Measurements from ENCODE around the gene LPP. TPM values are rescaled to one million over a fixed set of nuclear protein-coding genes. Genes with fewer than 3 reads are reported as not detected.

Gene LPP
- total RNA-seq, 1 donor from 2014 or later: 23.1 TPM

- Mint-ChIP-seq H3K27ac (ENCODE audit: unreplicated experiment) (no peak overlapping the region), H3K27me3 (ENCODE audit: unreplicated experiment) (no peaks in the 10 kb centered on the region), H3K4me1 (ENCODE audit: low read depth, unreplicated experiment) (no peaks in the 10 kb centered on the region), H3K4me3 (ENCODE audit: unreplicated experiment) (no peak overlapping the region), H3K36me3 (ENCODE audit: unreplicated experiment) (no peaks in the 10 kb centered on the region), H3K9me3 (ENCODE audit: unreplicated experiment) (no peaks in the 10 kb centered on the region)
- no peak for TF ChIP-seq CTCF (IDR thresholded peaks at IDR 0.05; ENCODE audit: partially characterized antibody, unreplicated experiment)
- DNase-seq: no peak
These were observed 5.6 kb upstream of the LPP start for GRCh38 chr3:188148318-188148717.

- H3K4me1 Mint-ChIP-seq (ENCODE audit: low read depth, unreplicated experiment): no peaks in the 10 kb centered on the region
- H3K27me3 Mint-ChIP-seq (ENCODE audit: unreplicated experiment): no peaks in the 10 kb centered on the region
- TF ChIP-seq CTCF (IDR thresholded peaks at IDR 0.05; ENCODE audit: partially characterized antibody, unreplicated experiment): no peak
- no peak overlapping the region for H3K27ac Mint-ChIP-seq (ENCODE audit: unreplicated experiment)
- H3K36me3 Mint-ChIP-seq (ENCODE audit: unreplicated experiment): no peaks in the 10 kb centered on the region
- H3K9me3 Mint-ChIP-seq (ENCODE audit: unreplicated experiment): no peaks in the 10 kb centered on the region
- no peak for DNase-seq
- no peak overlapping the region for H3K4me3 Mint-ChIP-seq (ENCODE audit: unreplicated experiment)
These were observed 4.4 kb upstream of the LPP start for GRCh38 chr3:188149587-188149986.

GRCh38 chr3:188150982-188151381, 3.0 kb upstream of the LPP start:
- DNase-seq: no peak
- no peaks in the 10 kb centered on the region for H3K27me3 Mint-ChIP-seq (ENCODE audit: unreplicated experiment)
- H3K9me3 Mint-ChIP-seq (ENCODE audit: unreplicated experiment): no peaks in the 10 kb centered on the region
- no peaks in the 10 kb centered on the region for H3K4me1 Mint-ChIP-seq (ENCODE audit: low read depth, unreplicated experiment)
- H3K27ac Mint-ChIP-seq (ENCODE audit: unreplicated experiment): no peak overlapping the region
- H3K36me3 Mint-ChIP-seq (ENCODE audit: unreplicated experiment): no peaks in the 10 kb centered on the region
- no peak overlapping the region for H3K4me3 Mint-ChIP-seq (ENCODE audit: unreplicated experiment)
- no peak for TF ChIP-seq CTCF (IDR thresholded peaks at IDR 0.05; ENCODE audit: partially characterized antibody, unreplicated experiment)

- H3K27me3 Mint-ChIP-seq (ENCODE audit: unreplicated experiment): no peaks in the 10 kb centered on the region
- no peak for TF ChIP-seq CTCF (IDR thresholded peaks at IDR 0.05; ENCODE audit: partially characterized antibody, unreplicated experiment)
- H3K27ac Mint-ChIP-seq (ENCODE audit: unreplicated experiment): no peak overlapping the region
- DNase-seq: no peak
- no peaks in the 10 kb centered on the region for H3K4me1 Mint-ChIP-seq (ENCODE audit: low read depth, unreplicated experiment)
- H3K9me3 Mint-ChIP-seq (ENCODE audit: unreplicated experiment): no peaks in the 10 kb centered on the region
- H3K4me3 Mint-ChIP-seq (ENCODE audit: unreplicated experiment): no peak overlapping the region
- no peaks in the 10 kb centered on the region for H3K36me3 Mint-ChIP-seq (ENCODE audit: unreplicated experiment)
These were observed 2.5 kb upstream of the LPP start for GRCh38 chr3:188151438-188151837.

- H3K9me3 Mint-ChIP-seq (ENCODE audit: unreplicated experiment): no peaks in the 10 kb centered on the region
- no peaks in the 10 kb centered on the region for H3K27me3 Mint-ChIP-seq (ENCODE audit: unreplicated experiment)
- no peaks in the 10 kb centered on the region for H3K36me3 Mint-ChIP-seq (ENCODE audit: unreplicated experiment)
- H3K4me3 Mint-ChIP-seq (ENCODE audit: unreplicated experiment): peak overlapping the region; percentile 97
- DNase-seq: peak; percentile 31
- TF ChIP-seq CTCF (IDR thresholded peaks at IDR 0.05; ENCODE audit: partially characterized antibody, unreplicated experiment): no peak
- H3K27ac Mint-ChIP-seq (ENCODE audit: unreplicated experiment): no peak overlapping the region
- no peaks in the 10 kb centered on the region for H3K4me1 Mint-ChIP-seq (ENCODE audit: low read depth, unreplicated experiment)
These were observed 1.1 kb upstream of the LPP start for GRCh38 chr3:188152660-188153436.

Data from glutamatergic neuron (in vitro differentiated cells).